ENCODE data around the gene FAM83G.

Gene FAM83G

DNA sequence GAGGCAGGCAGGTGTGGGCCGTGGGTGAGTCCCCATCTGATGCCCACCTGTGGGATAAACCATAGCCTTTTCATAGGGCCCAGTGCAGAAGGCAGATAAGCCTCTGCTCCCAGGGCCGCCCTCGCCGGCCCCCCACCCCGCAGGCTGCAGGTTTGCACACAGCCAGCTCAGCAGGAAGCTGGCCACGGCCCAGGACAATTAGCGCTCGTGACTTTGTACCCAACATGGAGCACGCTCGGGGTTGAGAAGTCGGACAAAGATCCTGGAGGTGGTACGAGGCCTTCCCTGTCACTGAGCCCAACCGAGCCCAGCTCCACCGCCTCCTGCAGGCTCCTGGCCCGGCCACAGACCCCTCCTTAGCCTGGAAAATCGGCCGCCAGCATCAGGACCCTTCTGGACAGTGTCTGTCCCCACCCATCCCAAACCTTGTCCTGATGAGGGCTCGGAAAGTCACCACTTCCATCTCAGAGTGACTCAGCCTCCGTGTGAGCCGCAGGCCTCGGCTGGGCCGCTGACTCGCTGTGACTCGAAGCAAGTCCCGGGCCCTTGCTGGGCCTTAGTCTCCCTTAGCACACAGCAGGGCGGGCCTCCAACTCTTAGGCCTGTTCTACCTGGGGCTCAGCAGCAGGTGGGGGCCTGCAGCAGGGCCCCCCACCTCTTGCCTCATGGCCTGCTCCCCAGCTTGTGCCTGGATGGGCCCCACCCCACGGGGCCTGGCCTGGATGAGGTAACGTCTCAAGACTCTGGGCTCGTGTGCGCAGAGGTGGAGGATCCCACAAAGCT, 22.7 kb downstream of the FAM83G start:
- TF ChIP-seq CTCF (IDR thresholded peaks at IDR 0.05; ENCODE audit: low read depth, low read length, missing control alignments) = no peak
- no peak overlapping the region for H3K4me3 ChIP-seq (ENCODE audit: low read depth, low read length)
- in situ Hi-C loops (cut with HindIII; ENCODE audit: low sequenced_read_pairs) = no loop called here
- peak; percentile 19 for DNase-seq (ENCODE audit: low read depth)

- in situ Hi-C loops (cut with HindIII; ENCODE audit: low sequenced_read_pairs) = no loop called here
- TF ChIP-seq CTCF (IDR thresholded peaks at IDR 0.05; ENCODE audit: low read depth, low read length, missing control alignments) = no peak
- no peak overlapping the region for H3K4me3 ChIP-seq (ENCODE audit: low read depth, low read length)
- DNase-seq (ENCODE audit: low read depth) = no peak
Observed at GRCh38 chr17:18981335-18981641, 23.3 kb downstream of the FAM83G start.

GRCh38 chr17:18980682-18981334, 23.8 kb downstream of the FAM83G start:
- DNase-seq (ENCODE audit: low read depth) = no peak
- TF ChIP-seq CTCF (IDR thresholded peaks at IDR 0.05; ENCODE audit: low read depth, low read length, missing control alignments) = no peak
- in situ Hi-C loops (cut with HindIII; ENCODE audit: low sequenced_read_pairs) = no loop called here
- no peak overlapping the region for H3K4me3 ChIP-seq (ENCODE audit: low read depth, low read length)

DNA sequence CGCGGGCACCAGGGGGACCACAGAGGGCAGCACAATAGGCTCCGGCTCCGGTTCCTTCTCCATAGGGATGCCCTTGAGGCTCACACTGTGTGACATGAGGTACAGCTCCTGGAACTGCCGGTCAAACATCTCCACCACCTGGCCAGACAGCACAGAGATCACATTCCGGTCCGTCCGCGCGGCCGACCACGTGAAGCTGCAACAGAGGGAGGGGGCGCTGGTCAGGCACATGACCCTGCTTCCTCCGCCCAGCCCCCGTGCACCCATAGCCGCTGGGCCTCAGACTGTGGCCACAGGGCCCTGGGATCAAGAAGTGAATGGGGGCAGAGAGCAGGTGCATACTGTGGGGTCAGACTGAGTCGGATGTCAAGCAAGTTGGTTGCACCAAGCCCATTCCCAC, 25.9 kb downstream of the FAM83G start:
- in situ Hi-C loops (cut with HindIII; ENCODE audit: low sequenced_read_pairs) = no loop called here
- H3K4me3 ChIP-seq (ENCODE audit: low read depth, low read length) = no peak overlapping the region
- no peak for DNase-seq (ENCODE audit: low read depth)
- no peak for TF ChIP-seq CTCF (IDR thresholded peaks at IDR 0.05; ENCODE audit: low read depth, low read length, missing control alignments)

- no peak overlapping the region for H3K4me3 ChIP-seq (ENCODE audit: low read depth, low read length)
- in situ Hi-C loops (cut with HindIII; ENCODE audit: low sequenced_read_pairs) = no loop called here
- DNase-seq (ENCODE audit: low read depth) = no peak
- no peak for TF ChIP-seq CTCF (IDR thresholded peaks at IDR 0.05; ENCODE audit: low read depth, low read length, missing control alignments)
Observed at GRCh38 chr17:18978050-18978449, 26.5 kb downstream of the FAM83G start.

DNA sequence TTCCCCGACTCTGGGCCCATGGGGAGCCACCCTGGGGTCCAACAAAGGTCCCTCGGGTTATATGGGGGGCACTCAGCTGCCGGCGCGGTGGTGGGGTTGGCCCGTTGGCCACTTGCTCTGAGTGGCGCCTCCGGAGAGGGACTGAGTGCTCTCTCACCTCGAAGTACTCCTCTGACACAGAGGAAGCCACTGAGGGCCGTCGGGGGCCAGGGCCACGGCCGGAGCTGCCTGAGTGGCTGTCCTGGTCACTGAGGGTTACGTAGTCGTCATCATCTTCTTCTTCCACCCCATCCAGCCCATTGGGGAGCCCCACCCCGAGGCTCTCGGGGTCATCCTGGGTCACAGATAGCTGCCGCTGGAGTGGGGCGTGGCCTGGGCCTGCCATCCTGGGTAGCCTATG, 26.9 kb downstream of the FAM83G start:
- H3K4me3 ChIP-seq (ENCODE audit: low read depth, low read length) = no peak overlapping the region
- TF ChIP-seq CTCF (IDR thresholded peaks at IDR 0.05; ENCODE audit: low read depth, low read length, missing control alignments) = no peak
- no peak for DNase-seq (ENCODE audit: low read depth)
- in situ Hi-C loops (cut with HindIII; ENCODE audit: low sequenced_read_pairs) = no loop called here
